Stimulated activated effector memory CD8-positive, alpha-beta T cell treated with anti-CD3 and anti-CD28 coated beads, Interleukin-12 subunit alpha, Interleukin-12 subunit beta, amount 100 ng/mL, for 72 hours (primary cell): ENCODE data around the gene ANKUB1.

Experiments used
- ATAC-seq: fragments of 150-1000 bp; cut with Tn5 transposase; 2 replicates; pipeline ENCODE4 v1.10.0; 2021
- DNase-seq, 2 donors: peaks; one replicate each; pipeline ENCODE4 v3.0.0; 2021 to 2022; ENCODE audit warnings: low spot score in 2 of 2
- H3K27ac Mint-ChIP-seq: one replicate; pipeline ENCODE4 v1.8.0; 2022; ENCODE audit warnings: mild to moderate bottlenecking, mixed read lengths
- H3K36me3 Mint-ChIP-seq: one replicate; pipeline ENCODE4 v1.8.0; 2022; ENCODE audit warnings: mild to moderate bottlenecking, mixed read lengths
- H3K4me1 Mint-ChIP-seq: one replicate; pipeline ENCODE4 v1.8.0; 2022; ENCODE audit warnings: mixed read lengths
- H3K4me3 Mint-ChIP-seq: one replicate; pipeline ENCODE4 v1.8.0; 2022; ENCODE audit warnings: mild to moderate bottlenecking, mixed read lengths
- H3K9me3 Mint-ChIP-seq: one replicate; pipeline ENCODE4 v1.8.0; 2022; ENCODE audit warnings: mixed read lengths

Gene ANKUB1

GRCh38 chr3:149752788-149753136, 39.6 kb downstream of the ANKUB1 start:
- ATAC-seq, result no peak
- H3K4me1 Mint-ChIP-seq, result peaks cover 20% of the 10 kb centered on the region
- H3K4me3 Mint-ChIP-seq, result peak overlapping the region; percentile 94
- DNase-seq, result no peak
- H3K36me3 Mint-ChIP-seq, result peaks cover 30% of the 10 kb centered on the region
- H3K27ac Mint-ChIP-seq, result peak overlapping the region; percentile 96
- no peaks in the 10 kb centered on the region for H3K9me3 Mint-ChIP-seq

GRCh38 chr3:149752051-149752787, 40.1 kb downstream of the ANKUB1 start, which contains the start of gene COMMD2:
Gene COMMD2 (minus strand): TSS chr3:149752489. CDS start chr3:149752444, 45 bp downstream.
- Mint-ChIP-seq H3K4me3 (peak within 1 kb of the TSS; percentile 94), H3K4me1 (peaks cover 20% of the 10 kb centered on the region), H3K27ac (peak within 1 kb of the TSS; percentile 96), H3K9me3 (no peaks in the 10 kb centered on the region), H3K36me3 (peaks cover 36% of the 10 kb centered on the region)
- ATAC-seq (peak; percentile 100), DNase-seq (peak; percentile 65 to 82)

GRCh38 chr3:149751551-149751950, 40.8 kb downstream of the ANKUB1 start:
- peaks cover 20% of the 10 kb centered on the region for H3K4me1 Mint-ChIP-seq
- no peaks in the 10 kb centered on the region for H3K9me3 Mint-ChIP-seq
- ATAC-seq, result no peak

GRCh38 chr3:149744606-149745005, 47.7 kb downstream of the ANKUB1 start:
- H3K4me1 Mint-ChIP-seq, result no peaks in the 10 kb centered on the region
- H3K36me3 Mint-ChIP-seq, result peaks cover 93% of the 10 kb centered on the region
- H3K9me3 Mint-ChIP-seq, result no peaks in the 10 kb centered on the region

More at GRCh38 chr3:149751551-149751950, 40.8 kb downstream of the ANKUB1 start:
- H3K36me3 Mint-ChIP-seq, result peaks cover 43% of the 10 kb centered on the region
- DNase-seq, result no peak
- peak overlapping the region; percentile 96 for H3K27ac Mint-ChIP-seq
- peak overlapping the region; percentile 94 for H3K4me3 Mint-ChIP-seq

GRCh38 chr3:149744151-149744550, 48.2 kb downstream of the ANKUB1 start:
- DNase-seq, result no peak
- no peak for ATAC-seq
- Mint-ChIP-seq H3K36me3 (peaks cover 93% of the 10 kb centered on the region), H3K4me1 (peaks cover 2% of the 10 kb centered on the region), H3K27ac (no peak overlapping the region), H3K9me3 (no peaks in the 10 kb centered on the region), H3K4me3 (no peak overlapping the region)

More at GRCh38 chr3:149744606-149745005, 47.7 kb downstream of the ANKUB1 start:
- no peak for ATAC-seq
- DNase-seq, result no peak
- H3K4me3 Mint-ChIP-seq, result no peak overlapping the region
- no peak overlapping the region for H3K27ac Mint-ChIP-seq

- H3K4me1 Mint-ChIP-seq, result peaks cover 7% of the 10 kb centered on the region
- DNase-seq, result no peak
- peak overlapping the region; percentile 14 for H3K27ac Mint-ChIP-seq
- H3K9me3 Mint-ChIP-seq, result no peaks in the 10 kb centered on the region
- no peak overlapping the region for H3K4me3 Mint-ChIP-seq
- H3K36me3 Mint-ChIP-seq, result peaks cover 53% of the 10 kb centered on the region
- ATAC-seq, result no peak
Measured at GRCh38 chr3:149739396-149739795, 53.0 kb downstream of the ANKUB1 start.

GRCh38 chr3:149738876-149739275, 53.5 kb downstream of the ANKUB1 start:
- ATAC-seq (peak; percentile 98), DNase-seq (no peak)
- Mint-ChIP-seq H3K4me1 (peaks cover 7% of the 10 kb centered on the region), H3K4me3 (no peak overlapping the region), H3K9me3 (no peaks in the 10 kb centered on the region), H3K27ac (peak overlapping the region; percentile 14), H3K36me3 (peaks cover 47% of the 10 kb centered on the region)

GRCh38 chr3:149736953-149737205, 55.5 kb downstream of the ANKUB1 start:
- no peak overlapping the region for H3K4me3 Mint-ChIP-seq
- H3K9me3 Mint-ChIP-seq, result no peaks in the 10 kb centered on the region
- H3K4me1 Mint-ChIP-seq, result peaks cover 7% of the 10 kb centered on the region
- ATAC-seq (no peak), DNase-seq (no peak)
- H3K27ac Mint-ChIP-seq, result no peak overlapping the region
- peaks cover 31% of the 10 kb centered on the region for H3K36me3 Mint-ChIP-seq

GRCh38 chr3:149736175-149736952, 56.0 kb downstream of the ANKUB1 start:
- no peak overlapping the region for H3K4me3 Mint-ChIP-seq
- no peaks in the 10 kb centered on the region for H3K9me3 Mint-ChIP-seq
- no peak overlapping the region for H3K27ac Mint-ChIP-seq
- DNase-seq (no peak), ATAC-seq (no peak)
- peaks cover 7% of the 10 kb centered on the region for H3K4me1 Mint-ChIP-seq
- peaks cover 26% of the 10 kb centered on the region for H3K36me3 Mint-ChIP-seq

- H3K9me3 Mint-ChIP-seq, result no peaks in the 10 kb centered on the region
- DNase-seq (no peak), ATAC-seq (no peak)
- H3K36me3 Mint-ChIP-seq, result no peaks in the 10 kb centered on the region
- no peaks in the 10 kb centered on the region for H3K4me1 Mint-ChIP-seq
- no peak overlapping the region for H3K27ac Mint-ChIP-seq
- H3K4me3 Mint-ChIP-seq, result no peak overlapping the region
Measured at GRCh38 chr3:149732234-149732633, 60.1 kb downstream of the ANKUB1 start.

GRCh38 chr3:149727656-149728055, 64.7 kb downstream of the ANKUB1 start:
- ATAC-seq (no peak), DNase-seq (no peak)
- Mint-ChIP-seq H3K4me1 (no peaks in the 10 kb centered on the region), H3K27ac (no peak overlapping the region), H3K9me3 (no peaks in the 10 kb centered on the region), H3K36me3 (no peaks in the 10 kb centered on the region), H3K4me3 (no peak overlapping the region)

- peak; percentile 99 for ATAC-seq
- no peaks in the 10 kb centered on the region for H3K36me3 Mint-ChIP-seq
- H3K9me3 Mint-ChIP-seq, result no peaks in the 10 kb centered on the region
- no peaks in the 10 kb centered on the region for H3K4me1 Mint-ChIP-seq
- DNase-seq, result peak in 1 of 2 donors; percentile 56
- no peak overlapping the region for H3K4me3 Mint-ChIP-seq
- H3K27ac Mint-ChIP-seq, result no peak overlapping the region
Measured at GRCh38 chr3:149726716-149727407, 65.5 kb downstream of the ANKUB1 start.

- no peak for ATAC-seq
- DNase-seq, result no peak
- no peak overlapping the region for H3K27ac Mint-ChIP-seq
Measured at GRCh38 chr3:149723781-149724180, 68.6 kb downstream of the ANKUB1 start.

GRCh38 chr3:149720918-149721317, 71.4 kb downstream of the ANKUB1 start:
- H3K4me3 Mint-ChIP-seq, result no peak overlapping the region
- DNase-seq (no peak), ATAC-seq (no peak)
- H3K4me1 Mint-ChIP-seq, result no peaks in the 10 kb centered on the region
- H3K27ac Mint-ChIP-seq, result no peak overlapping the region
- H3K9me3 Mint-ChIP-seq, result peaks cover 8% of the 10 kb centered on the region
- no peaks in the 10 kb centered on the region for H3K36me3 Mint-ChIP-seq

More at GRCh38 chr3:149723781-149724180, 68.6 kb downstream of the ANKUB1 start:
- Mint-ChIP-seq H3K9me3 (peaks cover 8% of the 10 kb centered on the region), H3K36me3 (no peaks in the 10 kb centered on the region), H3K4me3 (no peak overlapping the region), H3K4me1 (no peaks in the 10 kb centered on the region)

GRCh38 chr3:149717391-149718056, 74.8 kb downstream of the ANKUB1 start:
- H3K9me3 Mint-ChIP-seq, result peaks cover 8% of the 10 kb centered on the region
- H3K4me1 Mint-ChIP-seq, result no peaks in the 10 kb centered on the region
- H3K27ac Mint-ChIP-seq, result no peak overlapping the region
- no peak for ATAC-seq
- no peak for DNase-seq
- H3K36me3 Mint-ChIP-seq, result no peaks in the 10 kb centered on the region
- no peak overlapping the region for H3K4me3 Mint-ChIP-seq
